Upper lobe of right lung (tissue), 1 donor: ENCODE measurements around the gene PIGC. TPM values are rescaled to one million over a fixed set of nuclear protein-coding genes. Genes with fewer than 3 reads are reported as not detected.

ENCODE experiments used
- ATAC-seq: fragments of 200-7000 bp; cut with Tn5 transposase; one replicate; pipeline ENCODE4 v1.9.1; 2020; ENCODE audit warnings: mild to moderate bottlenecking, moderate library complexity
- DNase-seq: peaks from one replicate; pipeline ENCODE4 v3.0.0-alpha.2; 2020
- H3K27ac ChIP-seq: fragments of 200-600 bp; one replicate; pipeline ENCODE4 v1.8.0; 2022
- H3K27me3 ChIP-seq: fragments of 200-600 bp; one replicate; pipeline ENCODE4 v1.8.0; 2022; ENCODE audit warnings: mild to moderate bottlenecking
- H3K36me3 ChIP-seq: fragments of 200-600 bp; one replicate; pipeline ENCODE4 v1.8.0; 2022
- H3K4me1 ChIP-seq: fragments of 200-600 bp; one replicate; pipeline ENCODE4 v1.8.0; 2022
- H3K4me3 ChIP-seq: fragments of 200-600 bp; one replicate; pipeline ENCODE4 v1.8.0; 2022; ENCODE audit warnings: mild to moderate bottlenecking
- H3K9me3 ChIP-seq: fragments of 200-600 bp; one replicate; pipeline ENCODE4 v1.8.0; 2022
- CTCF ChIP-seq: fragments of 200-600 bp; IDR thresholded peaks from one replicate; pipeline ENCODE4 v1.8.0; 2022; ENCODE audit warnings: antibody characterized with exemption
- intact Hi-C: fragments of 100-400 bp; cut with DNase I; formaldehyde crosslinking; loops from one replicate; pipeline ENCODE4 v1.11.0; 2022
- total RNA-seq: library from RNA; stranded (reverse); fragmentation: NEBNext Ultra II Directional; extraction: Animal tissue kit (Norgen Biotek cat#: 25700); gene quantifications from one replicate; pipeline ENCODE4 v1.2.1, GENCODE V29; 2021
- donor health status: DM: no; HTN: yes; CAD: no; lungs with severe emphysema.

PIGC gene
- total RNA-seq, 1 donor from 2014 or later = 21.0 TPM

GRCh38 chr1:172408958-172409357 lies 34.9 kb downstream of the PIGC start:
- Histone ChIP-seq H3K4me1 (no peaks in the 10 kb centered on the region), H3K4me3 (no peak overlapping the region), H3K27ac (no peak overlapping the region), H3K9me3 (no peaks in the 10 kb centered on the region), H3K36me3 (no peaks in the 10 kb centered on the region), H3K27me3 (no peaks in the 10 kb centered on the region)
- no peak for TF ChIP-seq CTCF
- intact Hi-C loops = loop anchor here (10.0 kb wide), 1 partner anchor 404 kb away; no protein-coding TSS in a partner anchor
- DNase-seq (no peak), ATAC-seq (no peak)

GRCh38 chr1:172406968-172407367 lies 36.9 kb downstream of the PIGC start:
- no peaks in the 10 kb centered on the region for H3K27me3 ChIP-seq
- H3K4me3 ChIP-seq = no peak overlapping the region
- intact Hi-C loops = loop anchor here (10.0 kb wide), 1 partner anchor 402 kb away; no protein-coding TSS in a partner anchor
- no peak overlapping the region for H3K27ac ChIP-seq
- ATAC-seq (no peak), DNase-seq (no peak)
- TF ChIP-seq CTCF = no peak
- no peaks in the 10 kb centered on the region for H3K4me1 ChIP-seq
- H3K9me3 ChIP-seq = no peaks in the 10 kb centered on the region
- no peaks in the 10 kb centered on the region for H3K36me3 ChIP-seq

- no peaks in the 10 kb centered on the region for H3K9me3 ChIP-seq
- H3K27me3 ChIP-seq = no peaks in the 10 kb centered on the region
- intact Hi-C loops = loop anchor here (10.0 kb wide), 1 partner anchor 401 kb away; no protein-coding TSS in a partner anchor
- H3K4me3 ChIP-seq = no peak overlapping the region
- no peaks in the 10 kb centered on the region for H3K36me3 ChIP-seq
- TF ChIP-seq CTCF = no peak
- no peak overlapping the region for H3K27ac ChIP-seq
- DNase-seq (no peak), ATAC-seq (no peak)
- H3K4me1 ChIP-seq = no peaks in the 10 kb centered on the region
These were observed 38.0 kb downstream of the PIGC start for GRCh38 chr1:172405912-172406311.

GRCh38 chr1:172404121-172404520 lies 39.7 kb downstream of the PIGC start:
- intact Hi-C loops = loop anchor here (10.0 kb wide), 1 partner anchor 399 kb away; no protein-coding TSS in a partner anchor
- no peak for TF ChIP-seq CTCF
- ATAC-seq = no peak
- Histone ChIP-seq H3K27me3 (no peaks in the 10 kb centered on the region), H3K4me3 (no peak overlapping the region), H3K4me1 (peaks cover 5% of the 10 kb centered on the region), H3K27ac (no peak overlapping the region), H3K36me3 (no peaks in the 10 kb centered on the region), H3K9me3 (no peaks in the 10 kb centered on the region)
- no peak for DNase-seq

- ATAC-seq = no peak
- no peak for TF ChIP-seq CTCF
- peaks cover 7% of the 10 kb centered on the region for H3K4me1 ChIP-seq
- no peak for DNase-seq
- no peaks in the 10 kb centered on the region for H3K27me3 ChIP-seq
- no peaks in the 10 kb centered on the region for H3K36me3 ChIP-seq
- no peak overlapping the region for H3K27ac ChIP-seq
- intact Hi-C loops = loop anchor here (10.0 kb wide), 1 partner anchor 398 kb away; no protein-coding TSS in a partner anchor
- H3K4me3 ChIP-seq = no peak overlapping the region
- H3K9me3 ChIP-seq = no peaks in the 10 kb centered on the region
These were observed 40.8 kb downstream of the PIGC start for GRCh38 chr1:172402878-172403569.
